Hepatocyte (in vitro differentiated cells): Measurements from ENCODE around the gene POLK. TPM values are rescaled to one million over a fixed set of nuclear protein-coding genes. Genes with fewer than 3 reads are reported as not detected.
"Not testable (repeated sequence)": the region's sequence is repeated elsewhere in the genome, so short reads cannot be mapped to it uniquely, and the experiment has no call there.

ENCODE experiments used
- DNase-seq: peaks from one replicate; pipeline ENCODE4 v3.0.0-alpha.2; 2016; ENCODE audit warnings: low spot score
- H2AFZ ChIP-seq: fragments of 200-600 bp; sonication (generic); 2 replicates; pipeline ENCODE4 v1.6.0; 2016; ENCODE audit warnings: antibody characterized with exemption, mild to moderate bottlenecking
- H3K27ac ChIP-seq: fragments of 200-600 bp; sonication (generic); 2 replicates; pipeline ENCODE4 v1.5.1; 2016; ENCODE audit warnings: mild to moderate bottlenecking
- H3K27me3 ChIP-seq: fragments of 200-600 bp; sonication (generic); 2 replicates; pipeline ENCODE4 v1.6.1; 2016
- H3K36me3 ChIP-seq: fragments of 200-600 bp; sonication (generic); replicated peaks from 2 replicates; pipeline ENCODE4 v1.5.1; 2016; ENCODE audit warnings: low read depth; ENCODE audit not compliant: insufficient read depth
- H3K4me1 ChIP-seq: fragments of 200-600 bp; sonication (generic); 2 replicates; pipeline ENCODE4 v1.5.1; 2016; ENCODE audit warnings: mild to moderate bottlenecking, moderate library complexity; ENCODE audit not compliant: insufficient read depth
- H3K4me2 ChIP-seq: fragments of 200-600 bp; sonication (generic); 2 replicates; pipeline ENCODE4 v1.6.0; 2016
- H3K4me3 ChIP-seq: fragments of 200-600 bp; sonication (generic); 2 replicates; pipeline ENCODE4 v1.5.1; 2016; ENCODE audit warnings: mild to moderate bottlenecking
- H3K79me2 ChIP-seq: fragments of 200-600 bp; sonication (generic); 2 replicates; pipeline ENCODE4 v1.6.0; 2017; ENCODE audit warnings: mild to moderate bottlenecking
- H3K9me2 ChIP-seq: fragments of 200-600 bp; sonication (generic); replicated peaks from 2 replicates; pipeline ENCODE4 v1.6.0; 2017; ENCODE audit warnings: mild to moderate bottlenecking; ENCODE audit not compliant: insufficient read depth
- H3K9me3 ChIP-seq: fragments of 200-600 bp; sonication (generic); 2 replicates; pipeline ENCODE4 v1.5.1; 2016; ENCODE audit warnings: low read depth, mild to moderate bottlenecking
- H4K20me1 ChIP-seq: fragments of 200-600 bp; sonication (generic); 2 replicates; pipeline ENCODE4 v1.6.0; 2016; ENCODE audit warnings: mild to moderate bottlenecking; ENCODE audit not compliant: insufficient read depth, poor library complexity, severe bottlenecking
- CTCF ChIP-seq: fragments of 200-600 bp; sonication (generic); IDR thresholded peaks from 2 replicates; pipeline ENCODE4 v1.5.1; 2016; ENCODE audit warnings: antibody characterized with exemption, mild to moderate bottlenecking; ENCODE audit not compliant: poor library complexity
- EZH2 ChIP-seq: fragments of 200-600 bp; sonication (generic); IDR thresholded peaks from 2 replicates; pipeline ENCODE4 v1.6.1; 2016; ENCODE audit warnings: antibody characterized with exemption, mild to moderate bottlenecking, borderline replicate concordance
- EZH2phosphoT487 ChIP-seq: fragments of 200-600 bp; sonication (generic); IDR thresholded peaks from one replicate; pipeline ENCODE4 v1.6.1; 2018; ENCODE audit warnings: antibody characterized with exemption, mild to moderate bottlenecking, low read depth, moderate library complexity; ENCODE audit not compliant: unreplicated experiment, severe bottlenecking
- WGBS: methylation state at CpG from one replicate; pipeline ENCODE4 v1.1.6; 2016; ENCODE audit warnings: low lambda C conversion rate; ENCODE audit errors: missing lambda C conversion rate; 5-methylcytosine and 5-hydroxymethylcytosine counted together
- polyA plus RNA-seq: library from polyadenylated mRNA; unstranded; fragments of >200 nt; fragmentation: Nextera tagmentation; extraction: Ambion mirVana; gene quantifications from 2 replicates; pipeline ENCODE4 v1.2.1, GENCODE V29; 2016
- total RNA-seq: library from RNA; depleted of rRNA; stranded (reverse); fragments of >200 nt; gene quantifications from 2 replicates; pipeline ENCODE4 v1.2.3, GENCODE V29; 2014

The POLK gene
- total and polyA plus RNA-seq, 2 experiments from 2014 or later, result 9.0 to 27.1 TPM

GRCh38 chr5:75481024-75481423, 30.7 kb upstream of the POLK start:
- WGBS, result 85% methylated on average over 4 of the region's 4 CpGs
- H4K20me1 ChIP-seq, result peaks cover 20% of the 10 kb centered on the region

GRCh38 chr5:75482482-75482881, 29.2 kb upstream of the POLK start:
- H3K27ac ChIP-seq, result no peak overlapping the region
- peaks cover 3% of the 10 kb centered on the region for H3K9me3 ChIP-seq
- peaks cover 17% of the 10 kb centered on the region for H4K20me1 ChIP-seq
- H3K36me3 ChIP-seq, result no peaks in the 10 kb centered on the region
- no peak overlapping the region for H3K4me3 ChIP-seq
- no peaks in the 10 kb centered on the region for H3K27me3 ChIP-seq
- WGBS, result 97% methylated on average over 3 of the region's 3 CpGs
- H3K4me1 ChIP-seq, result no peaks in the 10 kb centered on the region
- H3K9me2 ChIP-seq, result no peaks in the 10 kb centered on the region
- peaks cover 97% of the 10 kb centered on the region for H3K79me2 ChIP-seq
- no peak overlapping the region for H3K4me2 ChIP-seq
- no peak overlapping the region for H2AFZ ChIP-seq
- DNase-seq, result no peak
- TF ChIP-seq EZH2phosphoT487, result no peak
- no peak for TF ChIP-seq EZH2
- TF ChIP-seq CTCF, result no peak

More at GRCh38 chr5:75481024-75481423, 30.7 kb upstream of the POLK start:
- no peak for DNase-seq
- Histone ChIP-seq H3K79me2 (peaks cover 97% of the 10 kb centered on the region), H3K4me3 (no peak overlapping the region), H3K27ac (no peak overlapping the region), H3K4me1 (no peaks in the 10 kb centered on the region), H3K27me3 (no peaks in the 10 kb centered on the region), H3K4me2 (no peak overlapping the region), H3K9me2 (no peaks in the 10 kb centered on the region), H3K9me3 (no peaks in the 10 kb centered on the region), H2AFZ (no peak overlapping the region), H3K36me3 (no peaks in the 10 kb centered on the region)
- no peak for TF ChIP-seq EZH2phosphoT487
- TF ChIP-seq EZH2, result no peak
- TF ChIP-seq CTCF, result no peak

- H3K79me2 ChIP-seq, result peaks cover 98% of the 10 kb centered on the region
- 100% methylated on average over 1 of the region's 1 CpG for WGBS
- H3K4me1 ChIP-seq, result no peaks in the 10 kb centered on the region
- peaks cover 3% of the 10 kb centered on the region for H3K9me3 ChIP-seq
- H3K4me3 ChIP-seq, result no peak overlapping the region
- H4K20me1 ChIP-seq, result peaks cover 17% of the 10 kb centered on the region
- no peak overlapping the region for H3K27ac ChIP-seq
- TF ChIP-seq EZH2phosphoT487 (no peak), EZH2 (no peak), CTCF (no peak)
- H3K27me3 ChIP-seq, result no peaks in the 10 kb centered on the region
- H2AFZ ChIP-seq, result no peak overlapping the region
- no peak for DNase-seq
- H3K9me2 ChIP-seq, result no peaks in the 10 kb centered on the region
- H3K4me2 ChIP-seq, result no peak overlapping the region
- no peaks in the 10 kb centered on the region for H3K36me3 ChIP-seq
Observed at GRCh38 chr5:75484605-75485004, 27.1 kb upstream of the POLK start.

- peaks cover 73% of the 10 kb centered on the region for H3K79me2 ChIP-seq
- not testable (repeated sequence) for DNase-seq, H3K27me3 ChIP-seq, H3K9me2 ChIP-seq, H3K9me3 ChIP-seq, H4K20me1 ChIP-seq, H3K4me1 ChIP-seq, H3K36me3 ChIP-seq, H2AFZ ChIP-seq, H3K4me3 ChIP-seq, H3K27ac ChIP-seq, H3K4me2 ChIP-seq
- 97% methylated on average over 6 of the region's 6 CpGs for WGBS
Observed at GRCh38 chr5:75489847-75490246, 21.8 kb upstream of the POLK start.
